RWPE2 (cell line): ENCODE measurements around the gene TP53I13.

ENCODE experiments used
- ATAC-seq: fragments of 200-7000 bp; cut with Tn5 transposase; 3 replicates; pipeline ENCODE4 v1.9.1; 2021; ENCODE audit warnings: low read depth
- DNase-seq: peaks from one replicate; pipeline ENCODE4 v3.0.0-alpha.2; 2020; ENCODE audit warnings: low spot score
- H3K27ac ChIP-seq: fragments of 450-650 bp; 2 replicates; pipeline ENCODE4 v1.5.1; 2017; ENCODE audit warnings: mild to moderate bottlenecking; ENCODE audit not compliant: poor library complexity, severe bottlenecking
- H3K27me3 ChIP-seq: fragments of 250-450 bp; sonication (Bioruptor Pico); 2 replicates; pipeline ENCODE4 v1.5.1; 2021; ENCODE audit warnings: mild to moderate bottlenecking, moderate library complexity; ENCODE audit not compliant: insufficient read depth, poor library complexity, severe bottlenecking
- H3K36me3 ChIP-seq: fragments of 250-450 bp; sonication (Bioruptor Pico); 2 replicates; pipeline ENCODE4 v1.5.1; 2020; ENCODE audit warnings: low read depth, mild to moderate bottlenecking, moderate library complexity
- H3K4me1 ChIP-seq: fragments of 250-450 bp; sonication (Bioruptor Pico); 2 replicates; pipeline ENCODE4 v1.5.1; 2021; ENCODE audit warnings: mild to moderate bottlenecking, moderate library complexity; ENCODE audit not compliant: insufficient read depth, poor library complexity, severe bottlenecking
- H3K4me3 ChIP-seq: fragments of 250-450 bp; sonication (Bioruptor Pico); 2 replicates; pipeline ENCODE4 v1.5.1; 2021; ENCODE audit warnings: mild to moderate bottlenecking, moderate library complexity; ENCODE audit not compliant: severe bottlenecking
- H3K9me3 ChIP-seq: fragments of 250-450 bp; sonication (Bioruptor Pico); 2 replicates; pipeline ENCODE4 v1.5.1; 2021; ENCODE audit warnings: mild to moderate bottlenecking, moderate library complexity; ENCODE audit not compliant: severe bottlenecking
- CTCF ChIP-seq: fragments of 450-650 bp; IDR thresholded peaks from one replicate; pipeline ENCODE4 v1.5.1; 2017; ENCODE audit warnings: mild to moderate bottlenecking, moderate library complexity; ENCODE audit not compliant: poor library complexity, severe bottlenecking

Gene TP53I13

GRCh38 chr17:29594519-29595090, 26.1 kb downstream of the TP53I13 start:
- Histone ChIP-seq H3K36me3 (no peaks in the 10 kb centered on the region), H3K27ac (no peak overlapping the region), H3K4me1 (peaks cover 22% of the 10 kb centered on the region), H3K9me3 (no peaks in the 10 kb centered on the region), H3K4me3 (peak overlapping the region; percentile 88), H3K27me3 (no peaks in the 10 kb centered on the region)
- DNase-seq (no peak), ATAC-seq (no peak)
- TF ChIP-seq CTCF = peak; percentile 25

GRCh38 chr17:29595107-29595942, 26.8 kb downstream of the TP53I13 start:
- no peaks in the 10 kb centered on the region for H3K27me3 ChIP-seq
- no peak overlapping the region for H3K4me3 ChIP-seq
- no peak for DNase-seq
- no peaks in the 10 kb centered on the region for H3K9me3 ChIP-seq
- no peak for TF ChIP-seq CTCF
- H3K4me1 ChIP-seq = peaks cover 22% of the 10 kb centered on the region
- H3K36me3 ChIP-seq = no peaks in the 10 kb centered on the region
- no peak overlapping the region for H3K27ac ChIP-seq
- no peak for ATAC-seq

- DNase-seq (no peak), ATAC-seq (no peak)
- Histone ChIP-seq H3K36me3 (no peaks in the 10 kb centered on the region), H3K4me1 (peaks cover 19% of the 10 kb centered on the region), H3K4me3 (no peak overlapping the region), H3K27ac (no peak overlapping the region), H3K27me3 (no peaks in the 10 kb centered on the region), H3K9me3 (no peaks in the 10 kb centered on the region)
- no peak for TF ChIP-seq CTCF
Observed at GRCh38 chr17:29595943-29596774, 27.7 kb downstream of the TP53I13 start.

- no peak overlapping the region for H3K27ac ChIP-seq
Observed at GRCh38 chr17:29596811-29597210, 28.3 kb downstream of the TP53I13 start.

More at GRCh38 chr17:29596811-29597210, 28.3 kb downstream of the TP53I13 start:
- H3K36me3 ChIP-seq = no peaks in the 10 kb centered on the region
- no peak overlapping the region for H3K4me3 ChIP-seq
- TF ChIP-seq CTCF = no peak
- H3K4me1 ChIP-seq = peaks cover 14% of the 10 kb centered on the region
- no peaks in the 10 kb centered on the region for H3K9me3 ChIP-seq
- ATAC-seq (no peak), DNase-seq (no peak)
- no peaks in the 10 kb centered on the region for H3K27me3 ChIP-seq
